PC-3 (cell line): ENCODE results near the gene APBB2. TPM values are rescaled to one million over a fixed set of nuclear protein-coding genes. Genes with fewer than 3 reads are reported as not detected.
A peak's percentile ranks its signal among the peaks of the same experiment; 100 is the strongest.

Experiments
- ATAC-seq: fragments of 200-7000 bp; cut with Tn5 transposase; 2 replicates; pipeline ENCODE4 v1.9.1; 2020; ENCODE audit warnings: mild to moderate bottlenecking, moderate library complexity
- BruUV-seq: library from RNA; stranded (reverse); fragments of 400-500 nt; replicated peaks from 2 replicates; lab custom pipeline; 2021; lab: Mats Ljungman, UMichigan
- CTCF ChIA-PET: fragments of 300-600 bp; sonication (Branson Sonifier 250); formaldehyde crosslinking; loops from one replicate; lab custom pipeline; 2022; ENCODE audit warnings: antibody characterized with exemption; lab: Charles Lee
- POLR2A ChIA-PET: fragments of 300-600 bp; sonication (Branson Sonifier 250); formaldehyde crosslinking; loops from one replicate; lab custom pipeline; 2022; ENCODE audit warnings: antibody characterized with exemption; ENCODE audit not compliant: unreplicated experiment; lab: Charles Lee
- DNase-seq: peaks from one replicate; pipeline ENCODE4 v3.0.0-alpha.2; 2015
- H2AFZ ChIP-seq: fragments of 300-600 bp; sonication (generic); 2 replicates; pipeline ENCODE4 v1.6.0; 2016; ENCODE audit warnings: antibody characterized with exemption, low read length
- H3F3A ChIP-seq: fragments of 300-600 bp; sonication (generic); one replicate; pipeline ENCODE4 v1.6.0; 2017; ENCODE audit warnings: antibody characterized with exemption, low read length, control low read depth, mild to moderate bottlenecking; ENCODE audit not compliant: unreplicated experiment
- H3K27ac ChIP-seq: fragments of 300-600 bp; sonication (generic); 2 replicates; pipeline ENCODE4 v1.5.1; 2016; ENCODE audit warnings: mild to moderate bottlenecking, low read length
- H3K27me3 ChIP-seq: fragments of 300-600 bp; sonication (generic); 2 replicates; pipeline ENCODE4 v1.6.1; 2016; ENCODE audit warnings: low read length, mixed read lengths
- H3K36me3 ChIP-seq: fragments of 300-600 bp; sonication (generic); 2 replicates; pipeline ENCODE4 v1.6.1; 2016; ENCODE audit warnings: low read depth, mixed run types, low read length, mixed read lengths
- H3K4me1 ChIP-seq: fragments of 300-600 bp; sonication (generic); 2 replicates; pipeline ENCODE4 v1.5.1; 2016; ENCODE audit warnings: low read length; ENCODE audit not compliant: insufficient read depth
- H3K4me2 ChIP-seq: fragments of 300-600 bp; sonication (generic); 2 replicates; pipeline ENCODE4 v1.6.0; 2016; ENCODE audit warnings: low read length
- H3K4me3 ChIP-seq: fragments of 300-600 bp; sonication (generic); 2 replicates; pipeline ENCODE4 v1.5.1; 2016; ENCODE audit warnings: mild to moderate bottlenecking, low read length, mixed read lengths
- H3K79me2 ChIP-seq: fragments of 300-600 bp; sonication (generic); 2 replicates; pipeline ENCODE4 v1.6.1; 2017; ENCODE audit warnings: low read length, mixed read lengths
- H3K9ac ChIP-seq: fragments of 300-600 bp; sonication (generic); 2 replicates; pipeline ENCODE4 v1.6.0; 2016; ENCODE audit warnings: mild to moderate bottlenecking, low read length
- H3K9me2 ChIP-seq: fragments of 300-600 bp; sonication (generic); replicated peaks from 2 replicates; pipeline ENCODE4 v1.6.1; 2016; ENCODE audit warnings: mixed run types, low read length, mixed read lengths
- H3K9me3 ChIP-seq: fragments of 300-600 bp; sonication (generic); 2 replicates; pipeline ENCODE4 v1.6.1; 2016; ENCODE audit warnings: low read length, mixed read lengths
- H4K20me1 ChIP-seq: fragments of 300-600 bp; sonication (generic); 2 replicates; pipeline ENCODE4 v1.6.1; 2016; ENCODE audit warnings: low read length, mixed read lengths
- EZH2 ChIP-seq: fragments of 300-600 bp; sonication (generic); IDR thresholded peaks from one replicate; pipeline ENCODE4 v1.6.1; 2017; ENCODE audit warnings: antibody characterized with exemption, mild to moderate bottlenecking, low read length; ENCODE audit not compliant: unreplicated experiment
- EZH2phosphoT487 ChIP-seq: fragments of 300-600 bp; sonication (generic); IDR thresholded peaks from 2 replicates; pipeline ENCODE4 v1.6.1; 2018; ENCODE audit warnings: mild to moderate bottlenecking, antibody characterized with exemption, low read length, borderline replicate concordance
- intact Hi-C: fragments of 100-400 bp; cut with micrococcal nuclease; formaldehyde crosslinking; loops from 2 replicates; pipeline ENCODE4 v1.9.0; 2023
- total RNA-seq: library from RNA; depleted of rRNA; stranded (reverse); fragments of >200 nt; gene quantifications from 2 replicates; pipeline ENCODE4 v1.2.3, GENCODE V29; 2014
- TF ChIP-seq, protein P1 (sequence below): fragments of 300-600 bp; sonication (generic); conservative IDR thresholded peaks from 2 replicates; pipeline ENCODE4 v1.5.1; 2017; ENCODE audit warnings: antibody characterized with exemption, low read depth, mild to moderate bottlenecking, low read length

APBB2 gene
- total RNA-seq, 1 experiment from 2014 or later = 24.7 TPM

- no peak for TF ChIP-seq EZH2phosphoT487
- no peak for TF ChIP-seq EZH2
- TF ChIP-seq, protein P1, sequence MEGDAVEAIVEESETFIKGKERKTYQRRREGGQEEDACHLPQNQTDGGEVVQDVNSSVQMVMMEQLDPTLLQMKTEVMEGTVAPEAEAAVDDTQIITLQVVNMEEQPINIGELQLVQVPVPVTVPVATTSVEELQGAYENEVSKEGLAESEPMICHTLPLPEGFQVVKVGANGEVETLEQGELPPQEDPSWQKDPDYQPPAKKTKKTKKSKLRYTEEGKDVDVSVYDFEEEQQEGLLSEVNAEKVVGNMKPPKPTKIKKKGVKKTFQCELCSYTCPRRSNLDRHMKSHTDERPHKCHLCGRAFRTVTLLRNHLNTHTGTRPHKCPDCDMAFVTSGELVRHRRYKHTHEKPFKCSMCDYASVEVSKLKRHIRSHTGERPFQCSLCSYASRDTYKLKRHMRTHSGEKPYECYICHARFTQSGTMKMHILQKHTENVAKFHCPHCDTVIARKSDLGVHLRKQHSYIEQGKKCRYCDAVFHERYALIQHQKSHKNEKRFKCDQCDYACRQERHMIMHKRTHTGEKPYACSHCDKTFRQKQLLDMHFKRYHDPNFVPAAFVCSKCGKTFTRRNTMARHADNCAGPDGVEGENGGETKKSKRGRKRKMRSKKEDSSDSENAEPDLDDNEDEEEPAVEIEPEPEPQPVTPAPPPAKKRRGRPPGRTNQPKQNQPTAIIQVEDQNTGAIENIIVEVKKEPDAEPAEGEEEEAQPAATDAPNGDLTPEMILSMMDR = no peak
- Histone ChIP-seq H3K27ac (no peak overlapping the region), H4K20me1 (no peaks in the 10 kb centered on the region), H3F3A (no peaks in the 10 kb centered on the region), H3K79me2 (peaks cover 8% of the 10 kb centered on the region; the same call in 1 of the 2 replicates), H3K9ac (no peak overlapping the region), H3K4me3 (no peak overlapping the region), H3K36me3 (no peaks in the 10 kb centered on the region), H3K27me3 (no peaks in the 10 kb centered on the region), H3K4me1 (peaks cover 24% of the 10 kb centered on the region), H3K9me3 (no peaks in the 10 kb centered on the region), H3K4me2 (no peak overlapping the region), H2AFZ (no peak overlapping the region), H3K9me2 (no peaks in the 10 kb centered on the region)
- CTCF ChIA-PET = interaction anchor here (0.6 to 0.9 kb wide), 2 partner anchors 125 to 228 kb away, joined by 3 to 8 read pairs; partner anchors contain the start of gene APBB2
- no TSS peak for BruUV-seq
- POLR2A ChIA-PET = no interaction called here
- DNase-seq (no peak), ATAC-seq (no peak)
- intact Hi-C loops = no loop called here
Observed at GRCh38 chr4:40986375-40986774, 228.0 kb downstream of the APBB2 start.

DNA sequence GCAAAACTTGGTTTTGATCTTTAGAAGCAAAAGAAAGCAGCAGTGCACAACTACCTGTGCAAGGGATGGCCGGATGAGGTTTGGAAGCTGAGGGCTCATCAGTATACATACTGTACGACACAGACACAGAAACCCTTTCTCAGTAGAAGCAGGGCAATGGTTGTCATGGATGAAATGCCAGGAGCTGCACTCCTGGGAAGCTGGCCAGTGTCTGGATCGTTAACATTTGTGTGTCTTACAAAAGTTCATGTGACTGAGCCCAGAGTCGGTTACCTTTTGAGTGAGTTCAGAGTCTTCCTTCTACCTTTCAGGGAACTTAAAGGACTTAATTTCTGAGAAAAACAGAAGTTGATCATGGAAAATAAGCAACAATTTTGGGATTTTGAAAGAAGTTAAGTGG lies 230.3 kb downstream of the APBB2 start:
- no peak for DNase-seq
- Histone ChIP-seq H3K4me3 (no peak overlapping the region), H3K9me3 (no peaks in the 10 kb centered on the region), H3K79me2 (peaks cover 8% of the 10 kb centered on the region; the same call in 1 of the 2 replicates), H3K4me2 (no peak overlapping the region), H2AFZ (no peak overlapping the region), H3K4me1 (peaks cover 3% of the 10 kb centered on the region), H3K36me3 (no peaks in the 10 kb centered on the region), H3K27ac (no peak overlapping the region), H3K9ac (no peak overlapping the region), H3K9me2 (no peaks in the 10 kb centered on the region), H4K20me1 (no peaks in the 10 kb centered on the region), H3K27me3 (no peaks in the 10 kb centered on the region), H3F3A (no peaks in the 10 kb centered on the region)
- POLR2A ChIA-PET = no interaction called here
- CTCF ChIA-PET = no interaction called here
- intact Hi-C loops = no loop called here
- TF ChIP-seq, protein P1 = no peak
- TF ChIP-seq EZH2 (no peak), EZH2phosphoT487 (no peak)
- no peak; the same call in 1 of the 2 replicates for ATAC-seq
- BruUV-seq = no TSS peak

DNA sequence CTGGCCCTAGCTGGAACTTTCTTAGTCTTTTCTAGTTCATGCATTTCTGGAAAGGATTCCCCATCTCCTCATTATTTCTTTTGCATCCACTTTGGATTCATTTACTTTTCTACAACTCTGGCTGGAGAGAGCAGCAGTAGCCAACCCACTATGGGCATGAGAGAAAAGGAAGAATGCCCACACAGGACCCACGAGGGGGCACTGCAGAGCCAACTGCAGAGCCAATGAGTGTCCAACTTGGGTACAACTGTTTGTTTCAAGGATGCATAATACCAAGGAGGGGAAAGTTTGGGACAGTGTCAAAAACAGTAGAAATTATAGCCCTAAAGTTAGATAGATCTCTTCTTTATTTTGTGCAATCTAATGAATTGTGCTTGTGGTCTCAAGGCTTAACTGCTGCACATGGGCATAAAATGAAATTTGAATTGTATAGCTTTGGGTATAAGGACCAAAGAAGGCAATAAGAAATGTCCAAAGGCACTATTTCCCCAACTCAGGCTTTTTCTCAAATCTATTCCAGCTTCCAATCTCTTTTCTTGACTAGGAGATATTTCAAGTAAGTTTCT lies 233.9 kb downstream of the APBB2 start:
- Histone ChIP-seq H3K4me1 (no peaks in the 10 kb centered on the region), H2AFZ (no peak overlapping the region), H3K27me3 (no peaks in the 10 kb centered on the region), H3K9ac (no peak overlapping the region), H3K9me3 (no peaks in the 10 kb centered on the region), H3K4me2 (no peak overlapping the region), H3K9me2 (no peaks in the 10 kb centered on the region), H3K4me3 (no peak overlapping the region), H3F3A (no peaks in the 10 kb centered on the region), H3K79me2 (no peaks in the 10 kb centered on the region), H3K27ac (no peak overlapping the region), H4K20me1 (no peaks in the 10 kb centered on the region), H3K36me3 (no peaks in the 10 kb centered on the region)
- no peak; the same call in 1 of the 2 replicates for ATAC-seq
- POLR2A ChIA-PET = no interaction called here
- DNase-seq = peak; percentile 62
- no TSS peak for BruUV-seq
- TF ChIP-seq, protein P1 = peak; percentile 70
- TF ChIP-seq EZH2phosphoT487 = no peak
- CTCF ChIA-PET = interaction anchor here (0.6 kb wide), 1 partner anchor 243 kb away, joined by 10 read pairs; no protein-coding TSS in a partner anchor
- intact Hi-C loops = loop anchor here (1.0 kb wide), 1 partner anchor 232 kb away; no protein-coding TSS in a partner anchor
